ENCODE results near the gene TPH2. TPM values are rescaled to one million over a fixed set of nuclear protein-coding genes. Genes with fewer than 3 reads are reported as not detected.

TPH2 gene
- total RNA-seq, 1 donor from 2014 or later, result not detected

- Histone ChIP-seq H3K4me3 (no peak overlapping the region), H3K27me3 (no peaks in the 10 kb centered on the region), H3K79me2 (ENCODE audit: low read depth) (no peaks in the 10 kb centered on the region), H3F3A (ENCODE audit: low read depth) (no peaks in the 10 kb centered on the region), H2AFZ (replicated peaks) (no peak overlapping the region), H3K9me3 (ENCODE audit: low read depth) (no peaks in the 10 kb centered on the region), H3K9ac (no peak overlapping the region), H3K36me3 (no peaks in the 10 kb centered on the region), H3K4me2 (no peak overlapping the region), H3K27ac (no peak overlapping the region), H4K20me1 (ENCODE audit: low read depth) (no peaks in the 10 kb centered on the region), H3K4me1 (no peaks in the 10 kb centered on the region)
- TF ChIP-seq EZH2phosphoT487 (IDR thresholded peaks at IDR 0.05) (no peak), EZH2 (IDR thresholded peaks at IDR 0.05) (no peak), CTCF (IDR thresholded peaks at IDR 0.05) (no peak)
- no peak overlapping the region for H3K4me3 Mint-ChIP-seq
- DNase-seq (ENCODE audit: low spot score), result no peak
- no peaks in the 10 kb centered on the region for H3K4me1 Mint-ChIP-seq
- no peak overlapping the region for H3K27ac Mint-ChIP-seq
- H3K27me3 Mint-ChIP-seq (ENCODE audit: insufficient read depth, low read depth), result no peaks in the 10 kb centered on the region
- no peaks in the 10 kb centered on the region for H3K9me3 Mint-ChIP-seq
- no peaks in the 10 kb centered on the region for H3K36me3 Mint-ChIP-seq
These were observed 115.9 kb downstream of the TPH2 start for GRCh38 chr12:72054511-72054910.

GRCh38 chr12:72057330-72057914 lies 118.8 kb downstream of the TPH2 start:
- DNase-seq (ENCODE audit: low spot score), result no peak
- peaks cover under 1% of the 10 kb centered on the region for H3K4me1 Mint-ChIP-seq
- no peaks in the 10 kb centered on the region for H3K4me1 ChIP-seq
- no peak overlapping the region for H2AFZ ChIP-seq (replicated peaks)
- H3K9me3 ChIP-seq (ENCODE audit: low read depth), result no peaks in the 10 kb centered on the region
- no peak overlapping the region for H3K9ac ChIP-seq
- H3K79me2 ChIP-seq (ENCODE audit: low read depth), result no peaks in the 10 kb centered on the region
- no peaks in the 10 kb centered on the region for H3K27me3 ChIP-seq
- no peak overlapping the region for H3K4me2 ChIP-seq
- no peaks in the 10 kb centered on the region for H3F3A ChIP-seq (ENCODE audit: low read depth)
- no peak overlapping the region for H3K4me3 ChIP-seq
- H4K20me1 ChIP-seq (ENCODE audit: low read depth), result no peaks in the 10 kb centered on the region
- H3K36me3 Mint-ChIP-seq, result no peaks in the 10 kb centered on the region
- no peaks in the 10 kb centered on the region for H3K36me3 ChIP-seq
- no peak overlapping the region for H3K27ac ChIP-seq
- no peak overlapping the region for H3K27ac Mint-ChIP-seq
- H3K9me3 Mint-ChIP-seq, result no peaks in the 10 kb centered on the region
- no peak overlapping the region for H3K4me3 Mint-ChIP-seq
- no peaks in the 10 kb centered on the region for H3K27me3 Mint-ChIP-seq (ENCODE audit: insufficient read depth, low read depth)
- TF ChIP-seq CTCF (IDR thresholded peaks at IDR 0.05) (no peak), EZH2phosphoT487 (IDR thresholded peaks at IDR 0.05) (no peak), EZH2 (IDR thresholded peaks at IDR 0.05) (no peak)

GRCh38 chr12:72063073-72063472 lies 124.4 kb downstream of the TPH2 start:
- H3K36me3 ChIP-seq, result no peaks in the 10 kb centered on the region
- no peak for DNase-seq (ENCODE audit: low spot score)
- H2AFZ ChIP-seq (replicated peaks), result no peak overlapping the region
- H3K4me2 ChIP-seq, result no peak overlapping the region
- H3F3A ChIP-seq (ENCODE audit: low read depth), result no peaks in the 10 kb centered on the region
- H3K27ac ChIP-seq, result no peak overlapping the region
- no peaks in the 10 kb centered on the region for H3K27me3 Mint-ChIP-seq (ENCODE audit: insufficient read depth, low read depth)
- no peaks in the 10 kb centered on the region for H3K9me3 Mint-ChIP-seq
- no peak overlapping the region for H3K4me3 Mint-ChIP-seq
- H3K36me3 Mint-ChIP-seq, result no peaks in the 10 kb centered on the region
- no peaks in the 10 kb centered on the region for H3K27me3 ChIP-seq
- H3K79me2 ChIP-seq (ENCODE audit: low read depth), result no peaks in the 10 kb centered on the region
- no peaks in the 10 kb centered on the region for H4K20me1 ChIP-seq (ENCODE audit: low read depth)
- no peak overlapping the region for H3K4me3 ChIP-seq
- peaks cover 5% of the 10 kb centered on the region for H3K4me1 Mint-ChIP-seq
- no peak for TF ChIP-seq CTCF (IDR thresholded peaks at IDR 0.05)
- TF ChIP-seq EZH2 (IDR thresholded peaks at IDR 0.05), result no peak
- no peak for TF ChIP-seq EZH2phosphoT487 (IDR thresholded peaks at IDR 0.05)
- H3K27ac Mint-ChIP-seq, result no peak overlapping the region
- no peaks in the 10 kb centered on the region for H3K4me1 ChIP-seq
- no peaks in the 10 kb centered on the region for H3K9me3 ChIP-seq (ENCODE audit: low read depth)
- H3K9ac ChIP-seq, result no peak overlapping the region
